Right lobe of liver (tissue), 4 donors: ENCODE measurements around the gene THSD7A.
A peak's percentile ranks its signal among the peaks of the same experiment; 100 is the strongest.

Source experiments
- CTCF ChIP-seq, 4 donors: fragments of 200-600 bp in 3 of 4; fragments of 450-650 bp in 1 of 4; IDR thresholded peaks; one replicate each; pipeline versions ENCODE4 v1.5.1 to v1.8.0; 2016 to 2022; ENCODE audit warnings: antibody characterized with exemption in 4 of 4, mild to moderate bottlenecking in 2 of 4
- POLR2A ChIP-seq: fragments of 450-650 bp; IDR thresholded peaks from one replicate; pipeline ENCODE4 v1.6.1; 2017; ENCODE audit warnings: antibody characterized with exemption, mild to moderate bottlenecking
- donor health status: DM: no; HTN: no; CAD: no.
- donor health status: DM: no; HTN: no; CAD: no.
- donor health status: DM: no; HTN: yes; CAD: no.

- no peak for TF ChIP-seq POLR2A
- peak; percentile 18 to 49 (median 46) for TF ChIP-seq CTCF (IDR thresholded peaks at IDR 0.05)
Measured at GRCh38 chr7:11486271-11486670, 345.7 kb downstream of the THSD7A start.
